K562 (cell line): ENCODE data around the gene SHISA5. TPM values are rescaled to one million over a fixed set of nuclear protein-coding genes. Genes with fewer than 3 reads are reported as not detected.
A peak's percentile ranks its signal among the peaks of the same experiment; 100 is the strongest.

Experiments
- ADNP ChIP-seq: fragments of 200-800 bp; sonication (Bioruptor generic); IDR thresholded peaks from 2 replicates; pipeline ENCODE4 v1.6.1; 2016; ENCODE audit warnings: missing genetic modification characterization, missing compliant biosample characterization
- BHLHE40 ChIP-seq: IDR thresholded peaks from 2 replicates; pipeline ENCODE4 v1.6.1; 2011; ENCODE audit warnings: low read length, improper control_type of control experiment
- ETS2 ChIP-seq: IDR thresholded peaks from 2 replicates; pipeline ENCODE4 v1.6.1; 2016; ENCODE audit warnings: borderline replicate concordance, missing genetic modification characterization, mild to moderate bottlenecking, moderate library complexity, missing compliant biosample characterization; ENCODE audit not compliant: poor library complexity, severe bottlenecking
- NELFE ChIP-seq: IDR thresholded peaks from 2 replicates; pipeline ENCODE4 v1.6.1; 2011; ENCODE audit warnings: mild to moderate bottlenecking; ENCODE audit not compliant: insufficient read depth, insufficient read length
- POLR2B ChIP-seq: fragments of 450-650 bp; IDR thresholded peaks from 2 replicates; pipeline ENCODE4 v1.6.1; 2018; ENCODE audit warnings: low read depth; ENCODE audit not compliant: partially characterized antibody
- RHOXF2B ChIP-seq: fragments of 250-450 bp; sonication (Bioruptor Pico); conservative IDR thresholded peaks from 2 replicates; pipeline ENCODE4 v1.5.1; 2021
- SIN3A ChIP-seq, 2 experiments: fragments of 150-350 bp in 1 of 2; IDR thresholded peaks; 2 replicates each; pipeline ENCODE4 v1.6.1; 2011 to 2016; ENCODE audit warnings: borderline replicate concordance in 2 of 2, low read depth in 2 of 2, low read length in 2 of 2, mild to moderate bottlenecking in 2 of 2, moderate library complexity in 2 of 2; ENCODE audit not compliant: control insufficient read depth in 1 of 2
- SMARCB1 ChIP-seq: IDR thresholded peaks from 2 replicates; pipeline ENCODE4 v1.6.1; 2011; ENCODE audit warnings: improper control_type of control experiment, low read depth; ENCODE audit not compliant: insufficient read length
- SNIP1 ChIP-seq: fragments of 450-650 bp; IDR thresholded peaks from 2 replicates; pipeline ENCODE4 v1.7.1; 2017; ENCODE audit warnings: low read depth, mild to moderate bottlenecking
- SUPT5H ChIP-seq: fragments of 450-650 bp; IDR thresholded peaks from 2 replicates; pipeline ENCODE4 v1.6.1; 2016
- polyA plus RNA-seq, 8 experiments: library from polyadenylated mRNA; depleted of rRNA in 4 of 8; stranded (reverse) in 5 of 8; unstranded in 3 of 8; fragments of >200 nt; fragmentation: Nextera tagmentation in 2 of 8; fragmentation: Illumina TruSeq in 1 of 8; extraction: Ambion mirVana in 2 of 8; extraction: Trizol in 1 of 8; gene quantifications; 2 replicates each; pipeline versions ENCODE4 v1.2.1 to v1.2.3, GENCODE V29; 2011 to 2014; ENCODE audit warnings: inconsistent platforms in 1 of 8, missing spikeins in 1 of 8
- total RNA-seq, 7 experiments: library from RNA; depleted of rRNA in 6 of 7; stranded (reverse); fragments of >200 nt in 6 of 7; fragmentation: Illumina TruSeq in 2 of 7; extraction: Trizol in 2 of 7; gene quantifications; 2 replicates each; pipeline versions ENCODE4 v1.2.1 to v1.2.3, GENCODE V29; 2011 to 2021; ENCODE audit warnings: low replicate concordance in 1 of 7
- TF ChIP-seq, protein P1 (sequence below): fragments of 450-650 bp; IDR thresholded peaks from 2 replicates; pipeline ENCODE4 v1.6.1; 2016; ENCODE audit warnings: low read depth
- TF ChIP-seq, protein P2 (sequence below): fragments of 450-650 bp; formaldehyde crosslinking; IDR thresholded peaks from 2 replicates; pipeline ENCODE4 v1.4.0; 2020; ENCODE audit warnings: mild to moderate bottlenecking, moderate library complexity
- TF ChIP-seq, protein P3 (sequence below), 2 experiments: fragments of 450-650 bp; conservative IDR thresholded peaks; 2 replicates each; pipeline ENCODE4 v1.6.1; 2017; ENCODE audit warnings: mild to moderate bottlenecking in 2 of 2, moderate library complexity in 2 of 2
- TF ChIP-seq, protein P4 (sequence below): sonication (generic); formaldehyde crosslinking; IDR thresholded peaks from 2 replicates; pipeline ENCODE4 v1.9.0; 2022; ENCODE audit warnings: mild to moderate bottlenecking, missing genetic modification reagents

Gene SHISA5
- total and polyA plus RNA-seq, 9 of the 15 experiments (the other 6 are each of a cell fraction or from before 2014, with no cell fraction given) = 8.4 to 85.8 (median 56.1) TPM

DNA sequence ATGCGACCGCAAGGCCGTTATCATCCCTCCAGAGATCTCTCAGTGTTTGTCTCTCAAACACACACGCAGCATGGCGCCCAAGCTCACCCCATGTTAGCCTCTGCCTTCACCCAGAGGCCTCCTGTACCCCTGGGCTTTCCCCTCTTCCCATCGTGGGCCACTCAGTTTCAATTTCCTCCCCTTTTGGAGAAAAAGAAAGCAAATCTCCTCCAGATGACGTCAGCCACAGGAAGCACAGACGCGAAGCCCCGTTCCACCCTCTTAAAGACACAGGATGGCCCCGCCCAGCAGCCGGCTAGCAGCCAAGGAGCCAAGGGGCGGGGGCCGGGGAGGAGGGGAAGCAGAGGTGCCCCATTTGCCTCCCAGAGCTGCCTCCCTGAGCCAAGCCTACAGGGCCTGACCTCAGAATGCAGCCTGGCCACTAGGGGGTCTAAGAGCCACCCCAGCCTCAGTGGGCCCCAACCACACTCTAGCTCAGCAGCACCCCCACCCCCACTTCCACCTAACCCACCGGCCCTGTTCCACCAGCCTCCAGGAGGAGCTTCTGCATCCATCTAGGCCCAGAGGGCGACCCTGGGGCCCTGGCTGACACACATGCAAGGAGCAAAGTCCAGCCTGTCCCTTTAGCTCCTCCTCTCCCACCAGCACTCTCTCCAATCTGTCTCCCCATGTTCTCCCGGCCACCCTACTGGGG, 30.9 kb downstream of the SHISA5 start (continued):
- TF ChIP-seq, protein P1, sequence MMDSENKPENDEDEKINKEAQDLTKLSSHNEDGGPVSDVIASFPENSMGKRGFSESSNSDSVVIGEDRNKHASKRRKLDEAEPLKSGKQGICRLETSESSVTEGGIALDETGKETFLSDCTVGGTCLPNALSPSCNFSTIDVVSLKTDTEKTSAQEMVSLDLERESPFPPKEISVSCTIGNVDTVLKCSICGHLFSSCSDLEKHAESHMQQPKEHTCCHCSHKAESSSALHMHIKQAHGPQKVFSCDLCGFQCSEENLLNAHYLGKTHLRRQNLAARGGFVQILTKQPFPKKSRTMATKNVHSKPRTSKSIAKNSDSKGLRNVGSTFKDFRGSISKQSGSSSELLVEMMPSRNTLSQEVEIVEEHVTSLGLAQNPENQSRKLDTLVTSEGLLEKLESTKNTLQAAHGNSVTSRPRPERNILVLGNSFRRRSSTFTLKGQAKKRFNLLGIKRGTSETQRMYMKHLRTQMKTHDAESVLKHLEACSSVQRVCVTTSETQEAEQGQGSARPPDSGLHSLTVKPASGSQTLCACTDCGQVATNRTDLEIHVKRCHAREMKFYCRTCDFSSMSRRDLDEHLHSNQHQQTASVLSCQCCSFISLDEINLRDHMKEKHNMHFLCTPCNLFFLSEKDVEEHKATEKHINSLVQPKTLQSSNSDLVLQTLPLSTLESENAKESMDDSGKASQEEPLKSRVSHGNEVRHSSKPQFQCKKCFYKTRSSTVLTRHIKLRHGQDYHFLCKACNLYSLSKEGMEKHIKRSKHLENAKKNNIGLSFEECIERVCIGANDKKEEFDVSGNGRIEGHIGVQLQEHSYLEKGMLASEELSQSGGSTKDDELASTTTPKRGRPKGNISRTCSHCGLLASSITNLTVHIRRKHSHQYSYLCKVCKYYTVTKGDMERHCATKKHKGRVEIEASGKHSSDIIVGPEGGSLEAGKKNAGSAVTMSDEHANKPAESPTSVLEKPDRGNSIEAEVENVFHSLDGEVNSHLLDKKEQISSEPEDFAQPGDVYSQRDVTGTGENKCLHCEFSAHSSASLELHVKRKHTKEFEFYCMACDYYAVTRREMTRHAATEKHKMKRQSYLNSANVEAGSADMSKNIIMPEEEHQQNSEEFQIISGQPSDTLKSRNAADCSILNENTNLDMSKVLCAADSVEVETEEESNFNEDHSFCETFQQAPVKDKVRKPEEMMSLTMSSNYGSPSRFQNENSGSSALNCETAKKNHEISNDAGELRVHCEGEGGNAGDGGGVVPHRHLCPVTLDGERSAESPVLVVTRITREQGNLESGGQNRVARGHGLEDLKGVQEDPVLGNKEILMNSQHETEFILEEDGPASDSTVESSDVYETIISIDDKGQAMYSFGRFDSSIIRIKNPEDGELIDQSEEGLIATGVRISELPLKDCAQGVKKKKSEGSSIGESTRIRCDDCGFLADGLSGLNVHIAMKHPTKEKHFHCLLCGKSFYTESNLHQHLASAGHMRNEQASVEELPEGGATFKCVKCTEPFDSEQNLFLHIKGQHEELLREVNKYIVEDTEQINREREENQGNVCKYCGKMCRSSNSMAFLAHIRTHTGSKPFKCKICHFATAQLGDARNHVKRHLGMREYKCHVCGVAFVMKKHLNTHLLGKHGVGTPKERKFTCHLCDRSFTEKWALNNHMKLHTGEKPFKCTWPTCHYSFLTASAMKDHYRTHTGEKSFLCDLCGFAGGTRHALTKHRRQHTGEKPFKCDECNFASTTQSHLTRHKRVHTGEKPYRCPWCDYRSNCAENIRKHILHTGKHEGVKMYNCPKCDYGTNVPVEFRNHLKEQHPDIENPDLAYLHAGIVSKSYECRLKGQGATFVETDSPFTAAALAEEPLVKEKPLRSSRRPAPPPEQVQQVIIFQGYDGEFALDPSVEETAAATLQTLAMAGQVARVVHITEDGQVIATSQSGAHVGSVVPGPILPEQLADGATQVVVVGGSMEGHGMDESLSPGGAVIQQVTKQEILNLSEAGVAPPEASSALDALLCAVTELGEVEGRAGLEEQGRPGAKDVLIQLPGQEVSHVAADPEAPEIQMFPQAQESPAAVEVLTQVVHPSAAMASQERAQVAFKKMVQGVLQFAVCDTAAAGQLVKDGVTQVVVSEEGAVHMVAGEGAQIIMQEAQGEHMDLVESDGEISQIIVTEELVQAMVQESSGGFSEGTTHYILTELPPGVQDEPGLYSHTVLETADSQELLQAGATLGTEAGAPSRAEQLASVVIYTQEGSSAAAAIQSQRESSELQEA = no peak
- TF ChIP-seq BHLHE40 (no peak), SMARCB1 (no peak), SUPT5H (peak; percentile 81), NELFE (no peak), POLR2B (peak; percentile 72), RHOXF2B (no peak), ADNP (tag) (no peak), ETS2 (tag) (no peak), SNIP1 (no peak), SIN3A (IDR thresholded peaks at IDR 0.05; ENCODE audit: borderline replicate concordance in 2 of 2, control insufficient read depth in 1 of 2, low read depth in 2 of 2, low read length in 2 of 2) (0 out of 4 replicates have a peak, but pooled peaks of 1 of the 2 experiments have one; percentile 68)
- TF ChIP-seq, protein P2, sequence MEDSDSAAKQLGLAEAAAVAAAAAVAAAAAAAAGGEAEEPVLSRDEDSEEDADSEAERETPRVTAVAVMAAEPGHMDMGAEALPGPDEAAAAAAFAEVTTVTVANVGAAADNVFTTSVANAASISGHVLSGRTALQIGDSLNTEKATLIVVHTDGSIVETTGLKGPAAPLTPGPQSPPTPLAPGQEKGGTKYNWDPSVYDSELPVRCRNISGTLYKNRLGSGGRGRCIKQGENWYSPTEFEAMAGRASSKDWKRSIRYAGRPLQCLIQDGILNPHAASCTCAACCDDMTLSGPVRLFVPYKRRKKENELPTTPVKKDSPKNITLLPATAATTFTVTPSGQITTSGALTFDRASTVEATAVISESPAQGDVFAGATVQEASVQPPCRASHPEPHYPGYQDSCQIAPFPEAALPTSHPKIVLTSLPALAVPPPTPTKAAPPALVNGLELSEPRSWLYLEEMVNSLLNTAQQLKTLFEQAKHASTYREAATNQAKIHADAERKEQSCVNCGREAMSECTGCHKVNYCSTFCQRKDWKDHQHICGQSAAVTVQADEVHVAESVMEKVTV (CRISPR knock-in tag) = no peak
- TF ChIP-seq, protein P3, sequence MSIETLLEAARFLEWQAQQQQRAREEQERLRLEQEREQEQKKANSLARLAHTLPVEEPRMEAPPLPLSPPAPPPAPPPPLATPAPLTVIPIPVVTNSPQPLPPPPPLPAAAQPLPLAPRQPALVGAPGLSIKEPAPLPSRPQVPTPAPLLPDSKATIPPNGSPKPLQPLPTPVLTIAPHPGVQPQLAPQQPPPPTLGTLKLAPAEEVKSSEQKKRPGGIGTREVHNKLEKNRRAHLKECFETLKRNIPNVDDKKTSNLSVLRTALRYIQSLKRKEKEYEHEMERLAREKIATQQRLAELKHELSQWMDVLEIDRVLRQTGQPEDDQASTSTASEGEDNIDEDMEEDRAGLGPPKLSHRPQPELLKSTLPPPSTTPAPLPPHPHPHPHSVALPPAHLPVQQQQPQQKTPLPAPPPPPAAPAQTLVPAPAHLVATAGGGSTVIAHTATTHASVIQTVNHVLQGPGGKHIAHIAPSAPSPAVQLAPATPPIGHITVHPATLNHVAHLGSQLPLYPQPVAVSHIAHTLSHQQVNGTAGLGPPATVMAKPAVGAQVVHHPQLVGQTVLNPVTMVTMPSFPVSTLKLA (conservative IDR thresholded peaks at IDR 0.05) = peak; percentile 76 to 83
- TF ChIP-seq, protein P4, sequence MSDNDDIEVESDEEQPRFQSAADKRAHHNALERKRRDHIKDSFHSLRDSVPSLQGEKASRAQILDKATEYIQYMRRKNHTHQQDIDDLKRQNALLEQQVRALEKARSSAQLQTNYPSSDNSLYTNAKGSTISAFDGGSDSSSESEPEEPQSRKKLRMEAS = peak; percentile 16
